Neural crest cell (in vitro differentiated cells): ENCODE data around the gene PRDX3. TPM values are rescaled to one million over a fixed set of nuclear protein-coding genes. Genes with fewer than 3 reads are reported as not detected.
"Not testable (repeated sequence)": the region's sequence is repeated elsewhere in the genome, so short reads cannot be mapped to it uniquely, and the experiment has no call there.

Experiments
- DNase-seq: peaks from one replicate; pipeline ENCODE4 v3.0.0; 2021; ENCODE audit warnings: low read depth, mixed read lengths, low spot score
- H3K27ac Mint-ChIP-seq: one replicate; pipeline ENCODE4 v1.8.0; 2021; ENCODE audit warnings: mild to moderate bottlenecking, mixed read lengths; ENCODE audit not compliant: unreplicated experiment
- H3K27me3 Mint-ChIP-seq: 2 replicates; pipeline ENCODE4 v1.8.0; 2021; ENCODE audit warnings: low read depth, mild to moderate bottlenecking, mixed read lengths
- H3K36me3 Mint-ChIP-seq: 2 replicates; pipeline ENCODE4 v1.8.0; 2021; ENCODE audit warnings: low read depth, mild to moderate bottlenecking, mixed read lengths
- H3K4me1 Mint-ChIP-seq: 2 replicates; pipeline ENCODE4 v1.8.0; 2021; ENCODE audit warnings: mixed read lengths
- H3K4me3 Mint-ChIP-seq: one replicate; pipeline ENCODE4 v1.8.0; 2021; ENCODE audit warnings: mild to moderate bottlenecking, mixed read lengths
- H3K9me3 Mint-ChIP-seq: 2 replicates; pipeline ENCODE4 v1.8.0; 2021; ENCODE audit warnings: mixed read lengths
- CTCF ChIP-seq: fragments of 200-600 bp; sonication (generic); conservative IDR thresholded peaks from 2 replicates; pipeline ENCODE4 v1.5.0; 2021; ENCODE audit warnings: antibody characterized with exemption, mild to moderate bottlenecking
- total RNA-seq: library from RNA; stranded (reverse); gene quantifications from 2 replicates; pipeline ENCODE4 v1.2.1, GENCODE V29; 2021

PRDX3 gene
- total RNA-seq, 1 donor from 2014 or later = 144 TPM

DNA sequence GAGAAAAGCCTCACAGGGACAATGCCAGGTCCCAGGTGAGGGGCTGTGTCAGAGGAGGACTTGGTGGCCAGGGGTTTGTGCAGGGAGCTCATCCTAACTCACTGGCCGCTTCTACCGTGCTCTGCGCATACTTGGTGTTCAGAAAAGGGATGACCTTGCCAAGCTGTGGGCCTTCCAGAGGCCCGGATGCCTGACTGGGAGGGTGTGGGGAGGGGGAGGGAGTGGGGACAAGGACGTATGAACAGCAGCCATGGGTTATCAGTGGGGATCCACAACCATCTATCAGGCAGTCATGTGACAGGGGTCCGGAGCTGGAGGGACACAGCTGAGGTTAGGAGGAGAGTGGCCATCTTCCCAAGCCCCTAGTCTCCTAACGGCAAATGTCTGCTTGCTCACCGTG is 19.3 kb downstream of the PRDX3 start:
- TF ChIP-seq CTCF = no peak
- no peak for DNase-seq
- Mint-ChIP-seq H3K9me3 (no peaks in the 10 kb centered on the region), H3K27me3 (no peaks in the 10 kb centered on the region), H3K27ac (no peak overlapping the region), H3K4me1 (peaks cover 10% of the 10 kb centered on the region), H3K36me3 (no peaks in the 10 kb centered on the region), H3K4me3 (no peak overlapping the region)

DNA sequence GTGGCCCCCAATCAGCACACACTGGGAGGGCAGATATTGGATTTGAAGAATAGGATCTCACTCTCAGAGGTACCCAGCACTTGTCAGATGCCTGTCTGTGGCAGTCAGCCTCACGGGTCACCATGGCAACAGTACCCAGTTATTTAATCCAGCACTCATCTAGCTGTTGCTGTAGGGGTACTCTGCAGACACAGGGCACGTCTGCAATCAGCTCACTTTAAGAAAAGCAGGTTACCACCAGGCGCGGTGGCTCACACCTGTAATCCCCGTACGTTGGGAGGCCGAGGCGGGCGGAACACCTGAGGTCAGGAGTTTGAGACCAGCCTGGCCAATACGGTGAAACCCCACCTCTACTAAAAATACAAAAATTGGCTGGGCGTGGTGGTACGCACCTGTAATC is 25.0 kb downstream of the PRDX3 start:
- Mint-ChIP-seq H3K9me3 (no peaks in the 10 kb centered on the region), H3K4me1 (no peaks in the 10 kb centered on the region), H3K27ac (peak overlapping the region; percentile 50), H3K36me3 (peaks cover 3% of the 10 kb centered on the region), H3K4me3 (no peak overlapping the region), H3K27me3 (no peaks in the 10 kb centered on the region)
- DNase-seq = no peak
- TF ChIP-seq CTCF = no peak

DNA sequence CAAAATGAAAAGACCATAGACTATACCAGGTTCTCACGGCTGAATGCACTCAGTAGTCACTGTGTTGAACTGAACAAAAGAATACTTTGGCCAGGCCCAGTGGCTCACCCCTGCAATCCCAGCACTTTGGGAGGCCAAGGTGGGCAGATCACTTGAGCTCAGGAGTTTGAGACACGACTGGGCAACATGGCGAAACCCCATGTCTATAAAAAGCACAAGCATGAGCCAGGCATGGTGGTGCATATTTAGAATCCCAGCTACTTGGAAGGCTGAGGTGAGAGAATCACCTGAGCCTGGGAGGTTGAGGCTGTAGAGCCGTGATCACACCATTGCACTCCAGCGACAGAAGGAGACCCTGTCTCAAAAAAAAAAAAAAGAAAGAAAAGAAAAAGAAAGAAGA is 25.6 kb downstream of the PRDX3 start:
- no peak overlapping the region for H3K4me3 Mint-ChIP-seq
- no peaks in the 10 kb centered on the region for H3K9me3 Mint-ChIP-seq
- H3K4me1 Mint-ChIP-seq = no peaks in the 10 kb centered on the region
- no peak for TF ChIP-seq CTCF
- H3K27ac Mint-ChIP-seq = no peak overlapping the region
- no peaks in the 10 kb centered on the region for H3K27me3 Mint-ChIP-seq
- H3K36me3 Mint-ChIP-seq = peaks cover 3% of the 10 kb centered on the region
- DNase-seq = no peak

DNA sequence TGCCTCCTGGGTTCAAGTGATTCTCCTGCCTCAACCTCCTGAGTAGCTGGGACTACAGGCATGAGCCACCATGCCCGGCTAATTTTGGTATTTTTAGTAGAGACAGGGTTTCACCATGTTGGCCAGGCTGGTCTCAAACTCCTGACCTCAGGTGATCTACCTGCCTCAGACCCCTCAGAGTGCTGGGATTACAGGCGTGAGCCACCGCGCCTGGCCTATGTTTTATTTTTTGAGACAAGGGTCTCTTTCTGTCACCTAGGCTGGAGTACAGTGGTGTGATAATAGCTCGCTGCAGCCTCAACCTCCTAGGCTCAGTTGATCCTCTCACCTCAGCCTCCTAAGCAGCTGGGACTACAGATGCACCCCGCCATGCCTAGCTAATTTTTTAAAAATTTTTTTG is 27.0 kb downstream of the PRDX3 start:
- not testable (repeated sequence) for H3K27me3 Mint-ChIP-seq, H3K4me1 Mint-ChIP-seq, DNase-seq, H3K4me3 Mint-ChIP-seq, H3K36me3 Mint-ChIP-seq, H3K9me3 Mint-ChIP-seq, H3K27ac Mint-ChIP-seq

DNA sequence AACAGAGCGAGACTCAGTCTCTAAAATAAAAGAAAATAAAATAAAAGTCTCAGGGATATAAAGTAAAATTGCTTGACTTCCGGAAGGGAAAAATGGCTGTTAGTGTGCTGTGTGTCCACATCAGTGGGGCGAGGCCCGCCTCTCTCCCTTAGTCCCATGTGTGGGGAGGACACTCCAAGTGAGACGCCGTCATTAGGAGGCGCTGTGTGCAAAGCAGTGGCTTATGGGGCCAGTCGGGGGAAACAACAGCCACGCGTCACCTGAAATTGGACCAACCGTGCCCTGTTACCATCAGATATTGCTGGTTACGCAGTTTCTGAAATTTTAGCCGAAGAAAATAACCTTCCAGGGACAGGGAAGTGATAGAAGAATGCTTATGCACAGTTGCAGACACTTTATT is 28.9 kb downstream of the PRDX3 start:
- Mint-ChIP-seq H3K4me3 (no peak overlapping the region), H3K36me3 (peaks cover 3% of the 10 kb centered on the region), H3K27me3 (no peaks in the 10 kb centered on the region), H3K27ac (no peak overlapping the region), H3K9me3 (no peaks in the 10 kb centered on the region), H3K4me1 (no peaks in the 10 kb centered on the region)
- DNase-seq = no peak
- TF ChIP-seq CTCF = no peak

GRCh38 chr10:119149157-119149556 is 29.5 kb downstream of the PRDX3 start:
- TF ChIP-seq CTCF = no peak
- Mint-ChIP-seq H3K4me1 (no peaks in the 10 kb centered on the region), H3K27me3 (no peaks in the 10 kb centered on the region), H3K27ac (peak overlapping the region; percentile 37), H3K4me3 (no peak overlapping the region), H3K9me3 (no peaks in the 10 kb centered on the region), H3K36me3 (peaks cover 3% of the 10 kb centered on the region)
- no peak for DNase-seq
